ENCODE measurements around the gene RBM33.
A peak's percentile ranks its signal among the peaks of the same experiment; 100 is the strongest.

The RBM33 gene

DNA sequence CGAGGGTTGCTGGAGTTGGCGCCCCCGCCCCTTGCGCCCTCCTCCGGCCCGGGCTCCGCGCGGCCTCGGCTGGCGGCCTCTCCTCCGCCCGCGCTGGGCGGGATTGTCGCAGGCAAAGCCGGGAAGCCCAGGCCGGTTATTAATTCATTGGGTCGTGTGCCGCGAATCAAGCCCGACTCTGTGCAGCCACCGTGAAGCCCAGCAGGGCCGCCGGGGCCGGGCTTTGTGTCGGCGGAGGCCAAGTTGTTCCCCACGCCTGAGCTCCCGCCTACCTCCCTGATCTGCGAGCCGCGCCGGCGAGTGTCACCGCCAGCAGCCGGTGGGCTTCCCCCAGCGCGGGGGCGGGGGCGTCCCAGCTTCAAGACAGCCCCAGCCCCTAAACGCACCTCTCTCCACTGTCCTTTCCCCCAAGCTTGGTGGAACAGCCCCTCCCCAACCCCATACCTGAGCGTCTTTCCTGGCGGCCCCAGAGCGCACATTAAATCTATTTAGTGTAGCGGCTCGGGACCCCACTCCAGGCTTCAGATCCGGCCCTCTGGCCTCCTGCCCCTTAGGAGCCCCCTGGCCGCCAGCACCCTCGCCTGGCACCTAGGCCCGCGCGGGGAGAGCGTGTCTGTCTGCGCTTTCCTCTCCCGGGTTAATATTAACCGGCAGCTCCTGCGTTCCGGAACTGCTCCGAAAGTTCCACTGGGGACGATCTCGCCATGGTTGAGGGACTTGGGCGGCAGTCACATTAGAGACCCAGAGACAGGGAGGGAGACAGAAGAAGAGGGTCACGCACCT, 164.3 kb downstream of the RBM33 start:
- DNase-seq: no peak
- TF ChIP-seq POLR2A (IDR thresholded peaks at IDR 0.05; ENCODE audit: low read length): no peak
- TF ChIP-seq GATA1 (IDR thresholded peaks at IDR 0.05; ENCODE audit: low read depth, low read length): no peak

DNA sequence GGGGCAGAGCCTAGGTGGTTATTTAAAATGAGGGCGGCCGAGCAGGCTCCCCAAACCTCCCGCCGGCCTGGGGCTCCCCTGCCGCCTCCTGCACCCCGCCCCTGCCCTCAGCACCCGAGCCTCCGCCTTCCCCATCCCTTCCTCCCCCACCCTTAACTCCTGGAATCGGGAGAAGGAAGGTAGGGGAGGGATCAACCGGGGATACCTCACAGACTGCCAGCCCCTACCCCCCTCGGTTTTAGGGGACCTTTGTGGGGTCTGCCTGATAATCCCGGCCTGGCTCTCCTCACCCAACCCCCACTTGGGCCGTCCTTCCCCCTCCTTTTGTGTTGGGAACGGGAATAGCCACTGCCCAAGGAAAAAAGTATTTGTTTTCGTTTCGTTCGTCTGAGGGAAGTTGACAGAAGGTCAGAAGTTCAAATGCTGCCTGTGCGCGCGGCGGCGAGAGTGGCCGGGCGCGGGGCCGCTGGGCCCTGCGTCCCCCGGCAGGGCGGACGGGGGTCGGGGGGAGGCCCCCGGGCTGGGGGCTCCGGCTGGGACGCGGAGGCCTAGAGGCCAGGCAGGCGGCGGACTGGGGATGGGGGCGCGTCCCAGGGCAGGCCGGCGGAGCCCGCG, 165.0 kb downstream of the RBM33 start:
- no peak for DNase-seq
- TF ChIP-seq GATA1 (IDR thresholded peaks at IDR 0.05; ENCODE audit: low read depth, low read length): no peak

DNA sequence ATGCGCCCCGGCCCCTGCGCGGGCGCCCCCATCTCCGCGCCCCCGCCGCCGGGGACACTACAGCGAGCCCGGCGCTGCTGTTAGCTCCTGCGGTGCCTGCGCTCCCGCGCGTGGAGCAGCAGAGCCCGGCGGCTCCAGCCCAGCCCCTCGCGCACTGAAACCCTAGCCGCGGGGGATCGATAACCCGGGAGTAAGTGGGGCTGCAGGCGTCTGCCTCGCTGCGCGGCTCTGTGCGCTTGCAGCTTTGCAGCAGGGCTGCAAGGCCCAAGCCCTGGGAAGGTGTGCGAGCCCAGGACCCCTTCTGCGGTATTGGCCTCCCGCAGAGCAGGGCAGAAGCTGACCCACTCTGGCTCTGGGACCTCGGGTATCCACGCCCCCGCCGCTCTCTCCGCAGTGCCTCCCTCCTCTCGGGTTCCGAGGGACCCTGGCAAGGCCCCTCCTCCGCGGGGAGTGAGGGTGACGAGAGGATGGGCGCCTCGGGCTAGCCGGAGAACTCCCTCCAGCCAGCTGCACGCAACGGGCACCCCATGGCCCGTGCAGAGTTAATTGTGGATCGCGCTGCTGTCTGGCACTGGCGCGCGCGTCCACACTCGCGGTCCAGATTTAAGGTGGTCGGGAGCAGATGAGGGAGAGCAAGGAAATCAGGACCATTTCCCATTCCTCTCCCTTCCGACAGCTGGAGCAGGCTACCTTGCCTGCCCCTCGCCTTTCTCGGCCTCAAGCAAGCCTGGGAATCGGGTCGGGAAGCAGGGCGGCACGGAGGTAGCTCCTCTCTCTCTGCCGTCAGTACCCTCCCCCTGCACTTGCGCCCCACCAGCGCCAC, 165.7 kb downstream of the RBM33 start:
- no peak for DNase-seq
- TF ChIP-seq POLR2A (IDR thresholded peaks at IDR 0.05; ENCODE audit: low read length): no peak
- no peak for TF ChIP-seq GATA1 (IDR thresholded peaks at IDR 0.05; ENCODE audit: low read depth, low read length)

DNA sequence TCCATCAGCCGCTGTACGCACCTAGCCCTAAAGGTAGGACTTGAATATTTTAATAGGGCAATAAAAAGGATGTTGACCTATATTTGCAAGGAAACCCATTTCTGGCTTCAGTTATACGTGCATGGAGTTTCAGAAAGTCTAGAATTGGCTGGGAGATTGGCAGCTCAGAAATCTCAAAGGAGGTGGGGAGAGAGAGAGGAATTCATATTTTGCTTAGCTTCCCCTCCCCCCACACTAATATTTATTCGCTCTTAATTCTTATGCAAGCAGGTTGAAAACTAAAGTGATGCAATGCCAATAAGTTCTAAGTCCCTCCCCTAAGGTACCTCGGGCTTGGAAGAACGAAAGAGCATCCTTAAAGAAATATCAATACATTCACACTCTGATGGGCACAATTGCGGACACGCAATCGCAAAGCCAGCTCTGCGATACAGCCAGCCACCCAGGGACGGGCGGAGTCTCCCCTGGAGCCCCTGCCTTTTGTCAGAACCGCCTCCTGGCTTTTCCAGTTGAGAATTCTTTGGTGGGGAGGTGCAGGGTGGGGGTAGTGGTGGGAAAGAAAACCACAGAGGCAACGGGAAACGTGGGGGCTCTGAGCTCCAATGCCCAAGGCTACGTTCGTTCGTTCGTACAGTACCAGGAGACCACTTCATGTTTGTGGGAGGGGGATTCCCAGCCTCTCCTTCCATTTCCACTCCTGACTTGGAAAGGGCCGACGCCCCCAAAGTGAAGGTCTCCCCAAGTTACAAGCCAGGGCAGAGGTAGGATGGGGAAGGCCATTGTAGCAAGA, 166.5 kb downstream of the RBM33 start:
- TF ChIP-seq GATA1 (IDR thresholded peaks at IDR 0.05; ENCODE audit: low read depth, low read length) (no peak), POLR2A (IDR thresholded peaks at IDR 0.05; ENCODE audit: low read length) (no peak)
- no peak for DNase-seq

DNA sequence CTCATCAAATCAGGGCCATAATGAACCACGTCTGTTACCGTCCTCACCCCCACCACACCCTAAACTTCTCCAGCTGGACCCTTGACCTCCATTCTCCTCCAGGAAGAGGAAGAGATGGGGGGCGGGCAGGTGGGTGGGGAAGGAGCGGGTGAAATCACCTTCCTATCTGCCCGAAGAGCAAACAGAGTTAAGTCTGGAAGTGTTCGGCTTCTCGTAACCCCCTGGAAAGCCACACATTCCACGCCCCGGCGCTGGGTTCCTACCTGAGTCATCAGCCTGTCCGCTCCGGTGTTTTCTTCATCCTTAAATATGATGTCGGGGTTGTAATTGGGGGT, 167.1 kb downstream of the RBM33 start:
- no peak for TF ChIP-seq POLR2A (IDR thresholded peaks at IDR 0.05; ENCODE audit: low read length)
- no peak for TF ChIP-seq GATA1 (IDR thresholded peaks at IDR 0.05; ENCODE audit: low read depth, low read length)
- DNase-seq: no peak

DNA sequence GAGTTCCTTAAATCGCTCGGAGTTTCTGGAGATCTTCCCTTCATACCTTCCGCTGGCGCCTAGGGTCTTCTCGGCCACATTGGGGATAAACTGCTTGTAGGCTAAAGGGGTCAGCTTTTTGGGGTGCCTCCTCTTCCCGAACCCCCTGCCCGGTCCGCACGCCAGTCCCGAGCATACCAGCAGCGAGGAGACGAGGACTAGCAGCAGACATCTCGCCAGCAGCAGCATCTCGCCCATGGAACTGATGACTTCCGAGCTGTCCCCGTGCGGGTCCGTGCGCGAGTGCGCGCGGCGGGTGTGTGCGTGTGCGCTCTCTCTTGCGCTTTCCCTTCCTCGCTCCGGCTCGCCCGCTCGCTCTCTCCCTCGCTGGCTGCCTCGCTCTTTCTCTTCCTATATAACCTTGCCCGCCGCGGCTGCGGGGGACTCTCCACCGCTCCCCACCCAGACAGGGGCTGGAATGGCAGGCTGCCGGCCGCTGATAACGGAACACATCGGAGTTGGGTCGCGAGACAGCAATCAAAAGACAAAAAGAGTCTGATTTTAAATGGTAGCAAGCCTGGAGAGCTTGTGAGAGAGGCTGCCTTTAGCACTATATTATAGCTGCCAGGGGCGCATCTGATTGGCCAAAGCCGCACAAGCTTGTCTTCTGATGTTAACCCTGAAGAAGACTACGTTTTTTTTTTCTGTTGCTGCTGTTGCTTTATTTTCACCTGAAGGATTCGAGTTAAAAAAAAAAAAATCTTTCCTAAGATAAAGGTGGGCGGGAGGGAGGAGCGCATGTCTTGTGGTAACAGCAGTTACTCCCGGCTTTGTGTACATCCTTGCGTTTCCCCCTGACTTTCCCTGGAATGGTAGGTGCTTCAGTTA, 167.7 kb downstream of the RBM33 start, which contains the start of gene SHH:
SHH (minus strand) TSS at position 569 of the 867 bp plus-strand sequence; CDS start at position 228, 341 bp downstream.
- no peak for TF ChIP-seq GATA1 (IDR thresholded peaks at IDR 0.05; ENCODE audit: low read depth, low read length)
- no peak for TF ChIP-seq POLR2A (IDR thresholded peaks at IDR 0.05; ENCODE audit: low read length)
- DNase-seq: no peak

DNA sequence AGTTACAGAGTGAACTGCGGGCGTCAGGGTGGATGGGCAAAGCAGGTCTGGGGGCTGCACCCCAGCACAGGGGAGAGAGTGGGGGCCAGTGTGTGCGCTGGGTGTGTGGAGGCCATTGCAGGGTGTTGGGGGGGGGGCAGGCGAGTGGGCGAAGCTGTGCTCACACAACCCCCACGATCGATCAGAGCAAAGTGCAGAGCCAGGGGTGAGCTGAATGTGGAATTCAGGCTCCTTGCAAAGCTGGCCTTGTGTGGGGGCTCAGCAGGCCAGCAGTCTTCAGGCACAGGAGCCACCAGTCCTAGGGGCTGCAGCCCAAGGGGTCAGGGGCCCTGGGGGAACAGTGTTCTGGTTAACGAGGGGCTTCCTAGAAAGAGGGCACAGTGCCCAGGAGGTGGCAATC, 168.7 kb downstream of the RBM33 start:
- DNase-seq: no peak
- TF ChIP-seq POLR2A (IDR thresholded peaks at IDR 0.05; ENCODE audit: low read length) (no peak), GATA1 (IDR thresholded peaks at IDR 0.05; ENCODE audit: low read depth, low read length) (no peak)

DNA sequence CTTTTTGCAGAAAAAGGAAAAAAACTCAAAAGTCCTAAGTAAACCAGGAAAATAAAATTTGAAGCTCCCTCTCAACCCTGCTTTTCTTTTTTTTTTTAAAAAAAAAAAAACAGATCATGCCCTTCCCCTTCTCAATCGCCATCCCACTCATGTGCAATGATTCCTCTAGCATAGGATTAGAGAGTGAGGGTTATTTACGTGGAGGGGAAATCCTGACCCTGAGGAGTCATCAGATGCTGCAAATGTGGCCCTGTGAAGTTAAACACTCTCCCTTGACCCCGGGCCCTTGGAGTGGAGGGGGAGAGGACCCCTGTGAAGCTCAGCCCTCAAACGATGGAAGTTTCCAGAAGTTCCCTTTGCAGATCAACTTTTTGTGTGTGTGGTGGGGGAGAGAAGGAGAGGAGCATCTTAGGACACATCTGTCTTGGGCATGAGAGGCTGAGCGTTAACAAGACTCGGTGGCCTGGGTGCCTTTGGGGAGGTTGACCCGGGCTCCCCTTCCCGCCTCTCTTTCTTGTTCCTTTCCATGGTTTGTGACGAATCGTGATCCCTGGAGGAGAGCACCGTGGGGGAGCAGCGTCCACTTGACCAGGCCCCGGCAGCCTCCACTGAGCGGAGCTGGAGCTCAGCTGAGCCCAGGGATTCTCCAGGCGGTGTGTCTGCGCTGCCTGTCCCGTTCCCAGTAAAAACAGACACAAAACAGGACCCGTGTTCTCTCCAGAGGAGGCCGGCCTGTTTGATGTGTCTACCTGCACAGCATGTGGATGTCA, 169.3 kb downstream of the RBM33 start:
- no peak for DNase-seq
- TF ChIP-seq POLR2A (IDR thresholded peaks at IDR 0.05; ENCODE audit: low read length): no peak
- no peak for TF ChIP-seq GATA1 (IDR thresholded peaks at IDR 0.05; ENCODE audit: low read depth, low read length)

DNA sequence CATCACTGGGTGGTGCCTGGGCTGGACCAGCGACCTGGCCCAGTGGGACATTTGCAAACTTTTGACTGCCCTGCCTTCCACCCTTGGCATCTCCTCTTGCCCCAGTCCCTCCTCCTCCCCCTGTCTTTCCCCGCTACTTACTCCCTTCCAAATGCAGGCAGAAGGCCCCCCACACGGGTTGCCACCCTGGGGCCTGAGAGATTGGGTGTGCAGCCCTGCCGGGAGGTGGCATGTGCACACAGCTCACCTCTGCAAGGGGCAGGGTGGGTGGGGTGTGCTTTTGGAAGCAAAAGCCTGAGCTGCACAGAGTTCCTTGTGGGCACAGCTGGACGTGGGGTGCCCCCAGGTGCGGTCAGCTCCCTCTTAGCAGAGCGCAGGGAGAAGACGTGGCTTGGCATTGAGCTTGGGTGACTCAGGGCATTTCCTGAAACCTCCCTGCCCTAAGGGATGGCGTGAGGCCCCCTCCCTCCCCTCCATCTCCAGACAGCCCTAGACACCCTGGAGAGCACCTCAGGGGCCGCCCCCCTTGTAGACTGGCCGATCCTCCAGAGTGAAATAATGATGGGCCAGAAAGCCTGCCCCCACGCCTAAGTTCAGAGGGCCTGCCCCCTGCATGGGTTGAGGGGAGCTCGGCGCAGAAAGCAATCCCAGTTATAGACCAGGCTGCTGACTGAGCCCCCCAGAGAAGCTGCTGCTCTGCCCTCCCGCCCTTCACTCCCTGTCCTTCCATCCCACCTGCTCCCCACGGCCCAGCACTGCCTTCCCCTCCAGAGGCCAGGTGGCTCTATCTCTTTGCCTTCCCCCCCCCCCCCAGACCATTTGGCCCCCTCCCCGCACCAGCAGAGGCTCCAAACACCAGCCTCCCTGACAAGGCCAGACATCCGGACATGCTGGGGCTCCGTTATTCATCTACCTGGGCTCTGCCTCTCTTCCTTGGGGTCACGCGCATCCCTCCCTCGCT, 170.1 kb downstream of the RBM33 start:
- no peak for TF ChIP-seq POLR2A (IDR thresholded peaks at IDR 0.05; ENCODE audit: low read length)
- no peak for TF ChIP-seq GATA1 (IDR thresholded peaks at IDR 0.05; ENCODE audit: low read depth, low read length)
- no peak for DNase-seq

DNA sequence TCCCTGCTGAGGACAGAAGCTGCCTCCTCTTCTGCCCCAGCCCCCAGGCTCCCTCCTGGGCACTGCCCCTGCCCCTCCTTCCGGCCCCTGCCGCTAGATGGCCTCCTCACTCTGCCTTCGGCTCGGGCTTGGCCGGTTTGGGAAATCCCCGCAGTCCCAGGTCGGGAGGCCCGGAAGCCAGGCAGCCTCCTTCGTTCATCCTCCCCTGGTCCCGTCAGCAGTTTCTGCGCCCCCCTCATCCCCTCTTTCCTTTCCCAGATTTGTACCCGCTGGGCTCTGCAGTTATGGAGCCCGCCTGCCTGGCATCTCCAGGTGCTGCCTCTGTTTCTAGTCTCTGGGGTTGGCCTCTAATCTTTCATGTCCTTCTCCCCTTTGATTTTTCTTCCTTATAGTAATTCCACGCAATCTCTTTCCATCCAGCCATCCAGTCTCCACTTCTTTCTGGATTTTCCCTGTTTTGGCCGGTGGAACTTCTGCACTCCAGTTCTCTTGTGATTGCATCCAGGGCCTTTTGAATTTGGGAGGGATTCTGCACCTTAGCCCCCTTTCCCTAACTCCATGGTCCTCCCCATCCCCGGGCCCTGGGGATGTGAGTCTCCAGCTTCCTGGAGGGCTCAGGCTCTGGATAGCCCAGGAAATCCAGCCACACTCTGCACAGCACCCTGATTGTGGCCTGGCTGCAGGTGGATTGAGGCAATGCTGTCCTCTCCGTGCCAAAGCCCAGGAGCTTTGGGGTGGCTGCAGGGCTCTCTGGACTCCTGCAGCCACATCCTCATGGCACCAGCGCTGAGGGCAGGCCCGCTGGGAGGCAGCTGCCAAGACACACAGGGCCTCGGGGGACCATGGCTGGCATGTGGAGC, 171.1 kb downstream of the RBM33 start:
- DNase-seq: peak; percentile 9 to 43
- TF ChIP-seq POLR2A (IDR thresholded peaks at IDR 0.05; ENCODE audit: low read length) (no peak), GATA1 (IDR thresholded peaks at IDR 0.05; ENCODE audit: low read depth, low read length) (no peak)
